Measurements from ENCODE around the gene SOWAHA. TPM values are rescaled to one million over a fixed set of nuclear protein-coding genes. Genes with fewer than 3 reads are reported as not detected.
A peak's percentile ranks its signal among the peaks of the same experiment; 100 is the strongest.
"Not testable (repeated sequence)": the region's sequence is repeated elsewhere in the genome, so short reads cannot be mapped to it uniquely, and the experiment has no call there.

SOWAHA gene
- total RNA-seq, 1 experiment from 2014 or later, result not detected

GRCh38 chr5:132777209-132778069 is 35.7 kb upstream of the SOWAHA start, which contains the start of gene SEPTIN8:
Gene SEPTIN8, minus strand, starts transcription at chr5:132777239. Its CDS starts 102 bp downstream, at chr5:132777137.
- DNase-seq (ENCODE audit: low spot score), result no peak

- no peak for DNase-seq (ENCODE audit: low spot score)
Observed at GRCh38 chr5:132778129-132778528, 35.0 kb upstream of the SOWAHA start.

- no peak for DNase-seq (ENCODE audit: low spot score)
Observed at GRCh38 chr5:132778856-132779255, 34.2 kb upstream of the SOWAHA start.

- DNase-seq (ENCODE audit: low spot score), result no peak
Observed at GRCh38 chr5:132779961-132780360, 33.1 kb upstream of the SOWAHA start.

GRCh38 chr5:132780577-132780976 is 32.5 kb upstream of the SOWAHA start:
- no peak for DNase-seq (ENCODE audit: low spot score)

GRCh38 chr5:132781029-132781428 is 32.1 kb upstream of the SOWAHA start:
- DNase-seq (ENCODE audit: low spot score), result no peak

GRCh38 chr5:132782101-132782500 is 31.0 kb upstream of the SOWAHA start:
- DNase-seq (ENCODE audit: low spot score), result peak; percentile 56

- DNase-seq (ENCODE audit: low spot score), result no peak
Observed at GRCh38 chr5:132785365-132785764, 27.7 kb upstream of the SOWAHA start.

- DNase-seq (ENCODE audit: low spot score), result no peak
Observed at GRCh38 chr5:132785864-132786263, 27.2 kb upstream of the SOWAHA start.

- no peak for DNase-seq (ENCODE audit: low spot score)
Observed at GRCh38 chr5:132787076-132787475, 26.0 kb upstream of the SOWAHA start.

- no peak for DNase-seq (ENCODE audit: low spot score)
Observed at GRCh38 chr5:132788508-132788907, 24.6 kb upstream of the SOWAHA start.

GRCh38 chr5:132788990-132789886 is 23.9 kb upstream of the SOWAHA start:
- no peak for DNase-seq (ENCODE audit: low spot score)

- no peak for DNase-seq (ENCODE audit: low spot score)
Observed at GRCh38 chr5:132790201-132790865, 22.8 kb upstream of the SOWAHA start.

GRCh38 chr5:132791026-132791425 is 22.1 kb upstream of the SOWAHA start:
- DNase-seq (ENCODE audit: low spot score), result no peak

GRCh38 chr5:132797651-132798050 is 15.5 kb upstream of the SOWAHA start:
- DNase-seq (ENCODE audit: low spot score), result no peak

GRCh38 chr5:132799392-132799791 is 13.7 kb upstream of the SOWAHA start:
- no peak for DNase-seq (ENCODE audit: low spot score)

- DNase-seq (ENCODE audit: low spot score), result no peak
Observed at GRCh38 chr5:132800545-132800944, 12.6 kb upstream of the SOWAHA start.

GRCh38 chr5:132802044-132802684 is 10.9 kb upstream of the SOWAHA start:
- no peak for DNase-seq (ENCODE audit: low spot score)

GRCh38 chr5:132802685-132803066 is 10.4 kb upstream of the SOWAHA start:
- DNase-seq (ENCODE audit: low spot score), result not testable (repeated sequence)

- DNase-seq (ENCODE audit: low spot score), result not testable (repeated sequence)
Observed at GRCh38 chr5:132804219-132804618, 8.9 kb upstream of the SOWAHA start.

- not testable (repeated sequence) for DNase-seq (ENCODE audit: low spot score)
Observed at GRCh38 chr5:132805872-132806271, 7.2 kb upstream of the SOWAHA start.

- not testable (repeated sequence) for DNase-seq (ENCODE audit: low spot score)
Observed at GRCh38 chr5:132806804-132807162, 6.3 kb upstream of the SOWAHA start.

All from A172 (cell line).